NT2/D1 (cell line): ENCODE measurements around the gene SEMA4B.

Source experiments
- DNase-seq: peaks from one replicate; pipeline ENCODE4 v3.0.0-alpha.2; 2011; ENCODE audit warnings: low read depth, low spot score
- H3K27me3 ChIP-seq: 2 replicates; pipeline ENCODE4 v1.6.0; 2011; ENCODE audit warnings: mild to moderate bottlenecking; ENCODE audit not compliant: insufficient read length, insufficient read depth
- H3K36me3 ChIP-seq: 2 replicates; pipeline ENCODE4 v1.6.1; 2011; ENCODE audit warnings: mild to moderate bottlenecking, low read length, mixed read lengths; ENCODE audit not compliant: insufficient read depth, insufficient read length
- H3K4me1 ChIP-seq: 2 replicates; pipeline ENCODE4 v1.5.1; 2011; ENCODE audit not compliant: insufficient read depth, insufficient read length
- H3K4me3 ChIP-seq: 2 replicates; pipeline ENCODE4 v1.5.1; 2011; ENCODE audit warnings: low read depth; ENCODE audit not compliant: insufficient read length
- H3K9ac ChIP-seq: 2 replicates; pipeline ENCODE4 v1.6.0; 2011; ENCODE audit warnings: low read depth; ENCODE audit not compliant: insufficient read length
- H3K9me3 ChIP-seq: 2 replicates; pipeline ENCODE4 v1.5.1; 2011; ENCODE audit warnings: mild to moderate bottlenecking, low read length; ENCODE audit not compliant: insufficient read depth
- SUZ12 ChIP-seq: IDR thresholded peaks from 2 replicates; pipeline ENCODE4 v1.6.1; 2011; ENCODE audit not compliant: insufficient read length, insufficient read depth; ENCODE audit errors: extremely low read depth
- YY1 ChIP-seq: IDR thresholded peaks from 2 replicates; pipeline ENCODE4 v1.6.1; 2011; ENCODE audit not compliant: insufficient read length, insufficient read depth
- ZNF274 ChIP-seq: IDR thresholded peaks from 2 replicates; pipeline ENCODE4 v1.6.1; 2011; ENCODE audit warnings: mild to moderate bottlenecking, low read depth, low read length

The SEMA4B gene

GRCh38 chr15:90211440-90212143, 10.5 kb downstream of the SEMA4B start:
- Histone ChIP-seq H3K27me3 (no peaks in the 10 kb centered on the region), H3K9ac (no peak overlapping the region), H3K36me3 (peaks cover 15% of the 10 kb centered on the region), H3K4me3 (no peak overlapping the region), H3K9me3 (no peaks in the 10 kb centered on the region), H3K4me1 (peaks cover 18% of the 10 kb centered on the region)
- no peak for DNase-seq
- TF ChIP-seq SUZ12 (no peak), YY1 (no peak), ZNF274 (no peak)

- H3K9me3 ChIP-seq, result no peaks in the 10 kb centered on the region
- no peak for DNase-seq
- H3K4me3 ChIP-seq, result no peak overlapping the region
- peak overlapping the region; percentile 45 for H3K9ac ChIP-seq
- peaks cover 18% of the 10 kb centered on the region for H3K4me1 ChIP-seq
- no peaks in the 10 kb centered on the region for H3K27me3 ChIP-seq
- peaks cover 18% of the 10 kb centered on the region for H3K36me3 ChIP-seq
- TF ChIP-seq ZNF274, result no peak
- no peak for TF ChIP-seq YY1
- no peak for TF ChIP-seq SUZ12
Measured at GRCh38 chr15:90212221-90213098, 11.3 kb downstream of the SEMA4B start.

GRCh38 chr15:90213122-90213817, 12.1 kb downstream of the SEMA4B start:
- no peaks in the 10 kb centered on the region for H3K27me3 ChIP-seq
- peaks cover 23% of the 10 kb centered on the region for H3K36me3 ChIP-seq
- no peak overlapping the region for H3K9ac ChIP-seq
- no peak overlapping the region for H3K4me3 ChIP-seq
- H3K4me1 ChIP-seq, result peaks cover 18% of the 10 kb centered on the region
- DNase-seq, result no peak
- TF ChIP-seq YY1, result no peak
- TF ChIP-seq SUZ12, result no peak
- no peak for TF ChIP-seq ZNF274
- no peaks in the 10 kb centered on the region for H3K9me3 ChIP-seq

- peaks cover 23% of the 10 kb centered on the region for H3K36me3 ChIP-seq
- TF ChIP-seq ZNF274 (no peak), YY1 (no peak), SUZ12 (no peak)
- no peak overlapping the region for H3K9ac ChIP-seq
- DNase-seq, result no peak
- H3K4me3 ChIP-seq, result no peak overlapping the region
- H3K27me3 ChIP-seq, result no peaks in the 10 kb centered on the region
- H3K4me1 ChIP-seq, result peaks cover 18% of the 10 kb centered on the region
- no peaks in the 10 kb centered on the region for H3K9me3 ChIP-seq
Measured at GRCh38 chr15:90213818-90214204, 12.7 kb downstream of the SEMA4B start.

GRCh38 chr15:90214553-90215196, 13.5 kb downstream of the SEMA4B start:
- no peak overlapping the region for H3K9ac ChIP-seq
- no peak overlapping the region for H3K4me3 ChIP-seq
- H3K36me3 ChIP-seq, result peaks cover 20% of the 10 kb centered on the region
- DNase-seq, result no peak
- H3K27me3 ChIP-seq, result no peaks in the 10 kb centered on the region
- H3K9me3 ChIP-seq, result no peaks in the 10 kb centered on the region
- no peak for TF ChIP-seq YY1
- TF ChIP-seq SUZ12, result no peak
- no peak for TF ChIP-seq ZNF274
- peaks cover 18% of the 10 kb centered on the region for H3K4me1 ChIP-seq

GRCh38 chr15:90217671-90218394, 16.7 kb downstream of the SEMA4B start:
- Histone ChIP-seq H3K36me3 (peaks cover 11% of the 10 kb centered on the region), H3K27me3 (no peaks in the 10 kb centered on the region), H3K9me3 (no peaks in the 10 kb centered on the region), H3K9ac (no peak overlapping the region), H3K4me1 (peaks cover 11% of the 10 kb centered on the region), H3K4me3 (no peak overlapping the region)
- no peak for DNase-seq
- TF ChIP-seq YY1, result no peak
- no peak for TF ChIP-seq SUZ12
- TF ChIP-seq ZNF274, result no peak
